GM23338 (cell line): ENCODE results near the gene HHATL. TPM values are rescaled to one million over a fixed set of nuclear protein-coding genes. Genes with fewer than 3 reads are reported as not detected.

Experiments
- ATAC-seq: fragments of 200-7000 bp; cut with Tn5 transposase; 3 replicates; pipeline ENCODE4 v1.9.1; 2020
- DNase-seq: peaks from one replicate; pipeline ENCODE4 v3.0.0-alpha.2; 2015; ENCODE audit warnings: low spot score
- H2AFZ ChIP-seq: fragments of 200-600 bp; sonication (generic); 2 replicates; pipeline ENCODE4 v1.8.0; 2016; ENCODE audit warnings: antibody characterized with exemption, mild to moderate bottlenecking, moderate library complexity
- H3F3A ChIP-seq: fragments of 200-600 bp; sonication (generic); replicated peaks from 2 replicates; pipeline ENCODE4 v1.8.0; 2017; ENCODE audit warnings: antibody characterized with exemption, mixed run types, low read depth
- H3K27ac ChIP-seq: fragments of 200-600 bp; sonication (generic); 2 replicates; pipeline ENCODE4 v1.6.1; 2016; ENCODE audit warnings: low read depth
- H3K27me3 ChIP-seq: fragments of 200-600 bp; sonication (generic); 2 replicates; pipeline ENCODE4 v1.8.0; 2016; ENCODE audit warnings: mild to moderate bottlenecking, mixed run types, moderate library complexity; ENCODE audit not compliant: insufficient read depth
- H3K36me3 ChIP-seq: fragments of 200-600 bp; sonication (generic); 2 replicates; pipeline ENCODE4 v1.8.0; 2016; ENCODE audit warnings: mild to moderate bottlenecking; ENCODE audit not compliant: insufficient read depth
- H3K4me1 ChIP-seq: fragments of 200-600 bp; sonication (generic); 2 replicates; pipeline ENCODE4 v1.8.0; 2016; ENCODE audit warnings: mild to moderate bottlenecking, moderate library complexity; ENCODE audit not compliant: insufficient read depth
- H3K4me2 ChIP-seq: fragments of 200-600 bp; sonication (generic); 2 replicates; pipeline ENCODE4 v1.7.1; 2017; ENCODE audit warnings: mixed run types
- H3K4me3 ChIP-seq: fragments of 200-600 bp; sonication (generic); 2 replicates; pipeline ENCODE4 v1.6.1; 2016; ENCODE audit warnings: mixed run types
- H3K79me2 ChIP-seq: fragments of 200-600 bp; sonication (generic); replicated peaks from 2 replicates; pipeline ENCODE4 v1.8.0; 2017; ENCODE audit warnings: mild to moderate bottlenecking; ENCODE audit not compliant: insufficient read depth
- H3K9me2 ChIP-seq: fragments of 200-600 bp; sonication (generic); 2 replicates; pipeline ENCODE4 v1.8.0; 2017; ENCODE audit not compliant: insufficient read depth
- H4K20me1 ChIP-seq: fragments of 200-600 bp; sonication (generic); replicated peaks from 2 replicates; pipeline ENCODE4 v1.8.0; 2017; ENCODE audit warnings: mild to moderate bottlenecking; ENCODE audit not compliant: insufficient read depth
- H3K27ac Mint-ChIP-seq: 2 replicates; pipeline ENCODE4 v1.8.0; 2020; ENCODE audit warnings: inconsistent platforms, mild to moderate bottlenecking, moderate library complexity, mixed read lengths
- H3K27me3 Mint-ChIP-seq: 3 replicates; pipeline ENCODE4 v1.8.0; 2022; ENCODE audit warnings: low read depth, mild to moderate bottlenecking, moderate library complexity, mixed read lengths, inconsistent platforms; ENCODE audit not compliant: insufficient read depth, poor library complexity
- H3K36me3 Mint-ChIP-seq: 3 replicates; pipeline ENCODE4 v1.8.0; 2021; ENCODE audit warnings: low read depth, mild to moderate bottlenecking, inconsistent platforms, moderate library complexity, mixed read lengths
- H3K4me1 Mint-ChIP-seq: 3 replicates; pipeline ENCODE4 v1.8.0; 2020; ENCODE audit warnings: mild to moderate bottlenecking, inconsistent platforms, mixed read lengths
- H3K4me3 Mint-ChIP-seq: 3 replicates; pipeline ENCODE4 v1.8.0; 2021; ENCODE audit warnings: moderate library complexity, mild to moderate bottlenecking, inconsistent platforms, mixed read lengths
- H3K9me3 Mint-ChIP-seq: 3 replicates; pipeline ENCODE4 v1.8.0; 2020; ENCODE audit warnings: moderate library complexity, mild to moderate bottlenecking, inconsistent platforms, mixed read lengths
- CREB1 ChIP-seq: fragments of 250-450 bp; sonication (Bioruptor Pico); IDR thresholded peaks from 2 replicates; pipeline ENCODE4 v1.5.0; 2020; ENCODE audit warnings: low read depth, mild to moderate bottlenecking, moderate library complexity
- CTCF ChIP-seq, 2 experiments: fragments of 200-600 bp in 1 of 2; sonication (generic) in 1 of 2; conservative IDR thresholded peaks; 2 replicates each; pipeline versions ENCODE4 v1.5.1 to v1.6.1; 2016 to 2017; ENCODE audit warnings: antibody characterized with exemption in 2 of 2, low read depth in 2 of 2, mild to moderate bottlenecking in 2 of 2, moderate library complexity in 1 of 2
- ETS1 ChIP-seq: IDR thresholded peaks from 2 replicates; pipeline ENCODE4 v1.6.1; 2016; ENCODE audit warnings: antibody characterized with exemption
- EZH2 ChIP-seq: fragments of 200-600 bp; sonication (generic); IDR thresholded peaks from one replicate; pipeline ENCODE4 v1.8.0; 2017; ENCODE audit warnings: antibody characterized with exemption, mild to moderate bottlenecking, low read depth; ENCODE audit not compliant: unreplicated experiment
- EZH2phosphoT487 ChIP-seq: fragments of 200-600 bp; sonication (generic); IDR thresholded peaks from one replicate; pipeline ENCODE4 v1.8.1; 2018; ENCODE audit warnings: antibody characterized with exemption; ENCODE audit not compliant: unreplicated experiment
- JUNB ChIP-seq: IDR thresholded peaks from one replicate; pipeline ENCODE4 v1.6.1; 2016; ENCODE audit warnings: antibody characterized with exemption; ENCODE audit not compliant: unreplicated experiment
- NANOG ChIP-seq: IDR thresholded peaks from 2 replicates; pipeline ENCODE4 v1.6.1; 2016; ENCODE audit warnings: antibody characterized with exemption, borderline replicate concordance
- POLR2AphosphoS5 ChIP-seq: IDR thresholded peaks from 2 replicates; pipeline ENCODE4 v1.6.1; 2016; ENCODE audit warnings: antibody characterized with exemption, low read depth
- REST ChIP-seq: IDR thresholded peaks from one replicate; pipeline ENCODE4 v1.6.1; 2018; ENCODE audit warnings: antibody characterized with exemption; ENCODE audit not compliant: unreplicated experiment
- STAT1 ChIP-seq: IDR thresholded peaks from one replicate; pipeline ENCODE4 v1.6.1; 2016; ENCODE audit warnings: antibody characterized with exemption; ENCODE audit not compliant: unreplicated experiment
- ZNF114 ChIP-seq: fragments of 250-450 bp; sonication (Bioruptor Pico); IDR thresholded peaks from 2 replicates; pipeline ENCODE4 v1.5.0; 2020; ENCODE audit warnings: mild to moderate bottlenecking, moderate library complexity
- ZNF331 ChIP-seq: fragments of 250-450 bp; sonication (Bioruptor Pico); IDR thresholded peaks from 2 replicates; pipeline ENCODE4 v1.5.0; 2020; ENCODE audit warnings: low read depth, mild to moderate bottlenecking, moderate library complexity
- polyA plus RNA-seq: library from polyadenylated mRNA; unstranded; fragments of >200 nt; fragmentation: Nextera tagmentation; extraction: Ambion mirVana; gene quantifications from 2 replicates; pipeline ENCODE4 v1.2.1, GENCODE V29; 2016
- total RNA-seq: library from RNA; depleted of rRNA; stranded (reverse); fragments of >200 nt; shearing (Covaris generic); gene quantifications from 2 replicates; pipeline ENCODE4 v1.2.3, GENCODE V29; 2014
- TF ChIP-seq, protein P1 (sequence below): fragments of 250-450 bp; sonication (Bioruptor Pico); IDR thresholded peaks from 2 replicates; pipeline ENCODE4 v1.5.0; 2020; ENCODE audit warnings: mild to moderate bottlenecking, moderate library complexity

HHATL gene
- total and polyA plus RNA-seq, 2 experiments from 2014 or later, result not detected

GRCh38 chr3:42702982-42703694 is 540 bp upstream of the HHATL start:
- H3K4me3 Mint-ChIP-seq, result no peak overlapping the region
- H3K27me3 Mint-ChIP-seq, result peaks cover 11% of the 10 kb centered on the region
- H3K27ac ChIP-seq, result no peak overlapping the region
- H2AFZ ChIP-seq, result no peak overlapping the region
- H3K36me3 Mint-ChIP-seq, result no peaks in the 10 kb centered on the region
- no peaks in the 10 kb centered on the region for H3K4me1 ChIP-seq
- TF ChIP-seq POLR2AphosphoS5 (no peak), CTCF (conservative IDR thresholded peaks at IDR 0.05; ENCODE audit: low read depth in 2 of 2) (no peak), JUNB (no peak), CREB1 (CRISPR knock-in tag) (no peak), STAT1 (no peak), EZH2 (no peak), ZNF331 (CRISPR knock-in tag) (no peak), NANOG (no peak), REST (no peak), EZH2phosphoT487 (no peak), ZNF114 (CRISPR knock-in tag) (no peak), ETS1 (no peak)
- TF ChIP-seq, protein P1, sequence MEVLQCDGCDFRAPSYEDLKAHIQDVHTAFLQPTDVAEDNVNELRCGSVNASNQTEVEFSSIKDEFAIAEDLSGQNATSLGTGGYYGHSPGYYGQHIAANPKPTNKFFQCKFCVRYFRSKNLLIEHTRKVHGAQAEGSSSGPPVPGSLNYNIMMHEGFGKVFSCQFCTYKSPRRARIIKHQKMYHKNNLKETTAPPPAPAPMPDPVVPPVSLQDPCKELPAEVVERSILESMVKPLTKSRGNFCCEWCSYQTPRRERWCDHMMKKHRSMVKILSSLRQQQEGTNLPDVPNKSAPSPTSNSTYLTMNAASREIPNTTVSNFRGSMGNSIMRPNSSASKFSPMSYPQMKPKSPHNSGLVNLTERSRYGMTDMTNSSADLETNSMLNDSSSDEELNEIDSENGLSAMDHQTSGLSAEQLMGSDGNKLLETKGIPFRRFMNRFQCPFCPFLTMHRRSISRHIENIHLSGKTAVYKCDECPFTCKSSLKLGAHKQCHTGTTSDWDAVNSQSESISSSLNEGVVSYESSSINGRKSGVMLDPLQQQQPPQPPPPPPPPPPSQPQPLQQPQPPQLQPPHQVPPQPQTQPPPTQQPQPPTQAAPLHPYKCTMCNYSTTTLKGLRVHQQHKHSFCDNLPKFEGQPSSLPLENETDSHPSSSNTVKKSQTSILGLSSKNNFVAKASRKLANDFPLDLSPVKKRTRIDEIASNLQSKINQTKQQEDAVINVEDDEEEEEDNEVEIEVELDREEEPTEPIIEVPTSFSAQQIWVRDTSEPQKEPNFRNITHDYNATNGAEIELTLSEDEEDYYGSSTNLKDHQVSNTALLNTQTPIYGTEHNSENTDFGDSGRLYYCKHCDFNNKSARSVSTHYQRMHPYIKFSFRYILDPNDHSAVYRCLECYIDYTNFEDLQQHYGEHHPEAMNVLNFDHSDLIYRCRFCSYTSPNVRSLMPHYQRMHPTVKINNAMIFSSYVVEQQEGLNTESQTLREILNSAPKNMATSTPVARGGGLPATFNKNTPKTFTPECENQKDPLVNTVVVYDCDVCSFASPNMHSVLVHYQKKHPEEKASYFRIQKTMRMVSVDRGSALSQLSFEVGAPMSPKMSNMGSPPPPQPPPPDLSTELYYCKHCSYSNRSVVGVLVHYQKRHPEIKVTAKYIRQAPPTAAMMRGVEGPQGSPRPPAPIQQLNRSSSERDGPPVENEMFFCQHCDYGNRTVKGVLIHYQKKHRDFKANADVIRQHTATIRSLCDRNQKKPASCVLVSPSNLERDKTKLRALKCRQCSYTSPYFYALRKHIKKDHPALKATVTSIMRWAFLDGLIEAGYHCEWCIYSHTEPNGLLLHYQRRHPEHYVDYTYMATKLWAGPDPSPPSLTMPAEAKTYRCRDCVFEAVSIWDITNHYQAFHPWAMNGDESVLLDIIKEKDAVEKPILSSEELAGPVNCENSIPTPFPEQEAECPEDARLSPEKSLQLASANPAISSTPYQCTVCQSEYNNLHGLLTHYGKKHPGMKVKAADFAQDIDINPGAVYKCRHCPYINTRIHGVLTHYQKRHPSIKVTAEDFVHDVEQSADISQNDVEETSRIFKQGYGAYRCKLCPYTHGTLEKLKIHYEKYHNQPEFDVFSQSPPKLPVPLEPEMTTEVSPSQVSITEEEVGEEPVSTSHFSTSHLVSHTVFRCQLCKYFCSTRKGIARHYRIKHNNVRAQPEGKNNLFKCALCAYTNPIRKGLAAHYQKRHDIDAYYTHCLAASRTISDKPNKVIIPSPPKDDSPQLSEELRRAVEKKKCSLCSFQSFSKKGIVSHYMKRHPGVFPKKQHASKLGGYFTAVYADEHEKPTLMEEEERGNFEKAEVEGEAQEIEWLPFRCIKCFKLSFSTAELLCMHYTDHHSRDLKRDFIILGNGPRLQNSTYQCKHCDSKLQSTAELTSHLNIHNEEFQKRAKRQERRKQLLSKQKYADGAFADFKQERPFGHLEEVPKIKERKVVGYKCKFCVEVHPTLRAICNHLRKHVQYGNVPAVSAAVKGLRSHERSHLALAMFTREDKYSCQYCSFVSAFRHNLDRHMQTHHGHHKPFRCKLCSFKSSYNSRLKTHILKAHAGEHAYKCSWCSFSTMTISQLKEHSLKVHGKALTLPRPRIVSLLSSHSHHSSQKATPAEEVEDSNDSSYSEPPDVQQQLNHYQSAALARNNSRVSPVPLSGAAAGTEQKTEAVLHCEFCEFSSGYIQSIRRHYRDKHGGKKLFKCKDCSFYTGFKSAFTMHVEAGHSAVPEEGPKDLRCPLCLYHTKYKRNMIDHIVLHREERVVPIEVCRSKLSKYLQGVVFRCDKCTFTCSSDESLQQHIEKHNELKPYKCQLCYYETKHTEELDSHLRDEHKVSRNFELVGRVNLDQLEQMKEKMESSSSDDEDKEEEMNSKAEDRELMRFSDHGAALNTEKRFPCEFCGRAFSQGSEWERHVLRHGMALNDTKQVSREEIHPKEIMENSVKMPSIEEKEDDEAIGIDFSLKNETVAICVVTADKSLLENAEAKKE (CRISPR knock-in tag), result no peak
- no peaks in the 10 kb centered on the region for H3K27me3 ChIP-seq
- no peaks in the 10 kb centered on the region for H3F3A ChIP-seq
- H3K4me1 Mint-ChIP-seq, result peaks cover 8% of the 10 kb centered on the region
- H3K4me3 ChIP-seq, result no peak overlapping the region
- no peaks in the 10 kb centered on the region for H4K20me1 ChIP-seq
- no peak overlapping the region for H3K27ac Mint-ChIP-seq
- no peaks in the 10 kb centered on the region for H3K79me2 ChIP-seq
- no peak for DNase-seq
- H3K4me2 ChIP-seq, result no peak overlapping the region
- no peaks in the 10 kb centered on the region for H3K36me3 ChIP-seq
- no peaks in the 10 kb centered on the region for H3K9me2 ChIP-seq
- ATAC-seq, result no peak
- no peaks in the 10 kb centered on the region for H3K9me3 Mint-ChIP-seq
